WTC11 (cell line): ENCODE results near the gene PRKAG2. TPM values are rescaled to one million over a fixed set of nuclear protein-coding genes. Genes with fewer than 3 reads are reported as not detected.

Experiments used
- ATAC-seq: fragments of 200-7000 bp; cut with Tn5 transposase; 2 replicates; pipeline ENCODE4 v1.10.0; 2021; ENCODE audit warnings: mild to moderate bottlenecking, moderate library complexity
- CTCF ChIA-PET: fragments of 300-600 bp; sonication (Branson Sonifier 250); formaldehyde crosslinking; loops from one replicate; lab custom pipeline; 2021; ENCODE audit warnings: antibody characterized with exemption; lab: Charles Lee
- POLR2A ChIA-PET: fragments of 350-600 bp; sonication (Branson Sonifier 250); formaldehyde crosslinking; loops from one replicate; lab custom pipeline; 2021; ENCODE audit warnings: antibody characterized with exemption; lab: Charles Lee
- DNase-seq: peaks from one replicate; pipeline ENCODE4 v3.0.0; 2021; ENCODE audit warnings: low spot score
- H3K27ac Mint-ChIP-seq: 2 replicates; pipeline ENCODE4 v1.8.0; 2021; ENCODE audit warnings: mixed read lengths
- H3K27me3 Mint-ChIP-seq: 2 replicates; pipeline ENCODE4 v1.8.0; 2021; ENCODE audit warnings: low read depth, mild to moderate bottlenecking, moderate library complexity, mixed read lengths
- H3K36me3 Mint-ChIP-seq: 2 replicates; pipeline ENCODE4 v1.8.0; 2021; ENCODE audit warnings: mixed read lengths
- H3K4me1 Mint-ChIP-seq: 2 replicates; pipeline ENCODE4 v1.8.0; 2022; ENCODE audit warnings: mixed read lengths
- H3K4me3 Mint-ChIP-seq: 2 replicates; pipeline ENCODE4 v1.8.0; 2021; ENCODE audit warnings: mild to moderate bottlenecking, moderate library complexity, mixed read lengths
- H3K9me3 Mint-ChIP-seq: 2 replicates; pipeline ENCODE4 v1.8.0; 2021; ENCODE audit warnings: mixed read lengths
- ATF2 ChIP-seq: sonication (generic); formaldehyde crosslinking; IDR thresholded peaks from 2 replicates; pipeline ENCODE4 v1.8.1; 2022; ENCODE audit warnings: low read depth, missing genetic modification reagents, borderline replicate concordance
- CREM ChIP-seq: sonication (generic); formaldehyde crosslinking; IDR thresholded peaks from 2 replicates; pipeline ENCODE4 v1.8.1; 2022; ENCODE audit warnings: mild to moderate bottlenecking, missing genetic modification reagents, moderate library complexity
- E2F1 ChIP-seq: sonication (generic); formaldehyde crosslinking; IDR thresholded peaks from 2 replicates; pipeline ENCODE4 v1.8.0; 2022; ENCODE audit warnings: mild to moderate bottlenecking, missing genetic modification reagents
- FOXJ3 ChIP-seq: sonication (generic); formaldehyde crosslinking; IDR thresholded peaks from 2 replicates; pipeline ENCODE4 v1.9.0; 2021; ENCODE audit warnings: missing genetic modification reagents, mild to moderate bottlenecking, borderline replicate concordance
- FOXP4 ChIP-seq: sonication (generic); formaldehyde crosslinking; IDR thresholded peaks from 2 replicates; pipeline ENCODE4 v1.8.0; 2022; ENCODE audit warnings: mild to moderate bottlenecking, missing genetic modification reagents
- HMGXB4 ChIP-seq: sonication (generic); formaldehyde crosslinking; IDR thresholded peaks from 2 replicates; pipeline ENCODE4 v1.8.1; 2023; ENCODE audit warnings: mild to moderate bottlenecking, moderate library complexity, missing genetic modification reagents
- IRF2 ChIP-seq: sonication (generic); formaldehyde crosslinking; IDR thresholded peaks from 2 replicates; pipeline ENCODE4 v1.8.0; 2022; ENCODE audit warnings: low read depth, missing genetic modification reagents, borderline replicate concordance
- JAZF1 ChIP-seq: fragments of 250-450 bp; sonication (Bioruptor Pico); IDR thresholded peaks from 2 replicates; pipeline ENCODE4 v1.9.0; 2021; ENCODE audit warnings: moderate library complexity, mild to moderate bottlenecking, inconsistent platforms
- KAT7 ChIP-seq: sonication (generic); formaldehyde crosslinking; IDR thresholded peaks from 2 replicates; pipeline ENCODE4 v1.8.1; 2023; ENCODE audit warnings: missing genetic modification reagents, mild to moderate bottlenecking, borderline replicate concordance
- MYBL2 ChIP-seq: sonication (generic); formaldehyde crosslinking; IDR thresholded peaks from 2 replicates; pipeline ENCODE4 v1.8.1; 2023; ENCODE audit warnings: mild to moderate bottlenecking, moderate library complexity, missing genetic modification reagents
- PRDM15 ChIP-seq: sonication (generic); formaldehyde crosslinking; IDR thresholded peaks from 2 replicates; pipeline ENCODE4 v1.8.0; 2022; ENCODE audit warnings: missing genetic modification reagents
- RELA ChIP-seq: sonication (generic); formaldehyde crosslinking; IDR thresholded peaks from 2 replicates; pipeline ENCODE4 v1.8.1; 2022; ENCODE audit warnings: missing genetic modification reagents, mild to moderate bottlenecking, borderline replicate concordance
- TP53 ChIP-seq: sonication (generic); formaldehyde crosslinking; IDR thresholded peaks from 2 replicates; pipeline ENCODE4 v1.8.1; 2023; ENCODE audit warnings: mild to moderate bottlenecking, missing genetic modification reagents
- ZNF281 ChIP-seq: sonication (generic); formaldehyde crosslinking; IDR thresholded peaks from 2 replicates; pipeline ENCODE4 v1.8.0; 2023; ENCODE audit warnings: mild to moderate bottlenecking, missing genetic modification reagents
- ZSCAN18 ChIP-seq: fragments of 250-450 bp; sonication (Bioruptor Pico); IDR thresholded peaks from 2 replicates; pipeline ENCODE4 v2.1.2; 2022; ENCODE audit warnings: mild to moderate bottlenecking, moderate library complexity
- total RNA-seq: library from RNA; stranded (reverse); gene quantifications from 3 replicates; pipeline ENCODE4 v1.2.3, GENCODE V29; 2021

The PRKAG2 gene
- total RNA-seq, 1 experiment from 2014 or later, result 20.3 TPM

GRCh38 chr7:151513133-151513532 is 363.8 kb downstream of the PRKAG2 start (continued):
- no peak for TF ChIP-seq TP53 (CRISPR knock-in tag)
- TF ChIP-seq MYBL2 (CRISPR knock-in tag), result no peak
- no peak for TF ChIP-seq PRDM15 (CRISPR knock-in tag)
- no peak for TF ChIP-seq E2F1 (CRISPR knock-in tag)
- no peak for TF ChIP-seq JAZF1 (CRISPR knock-in tag)

GRCh38 chr7:151512353-151512752 is 364.6 kb downstream of the PRKAG2 start:
- ATAC-seq (no peak), DNase-seq (no peak)
- Mint-ChIP-seq H3K4me3 (no peak overlapping the region), H3K27me3 (no peaks in the 10 kb centered on the region), H3K9me3 (no peaks in the 10 kb centered on the region), H3K27ac (peak overlapping the region; percentile 45), H3K4me1 (peaks cover 88% of the 10 kb centered on the region), H3K36me3 (no peaks in the 10 kb centered on the region)
- CTCF ChIA-PET, result no interaction called here
- TF ChIP-seq FOXP4 (CRISPR knock-in tag), result no peak
- no peak for TF ChIP-seq CREM (CRISPR knock-in tag)
- no peak for TF ChIP-seq KAT7
- no peak for TF ChIP-seq ZNF281 (CRISPR knock-in tag)
- no peak for TF ChIP-seq FOXJ3 (CRISPR knock-in tag)
- no peak for TF ChIP-seq PRDM15 (CRISPR knock-in tag)
- no peak for TF ChIP-seq RELA (CRISPR knock-in tag)
- no peak for TF ChIP-seq ZSCAN18
- TF ChIP-seq IRF2, result no peak
- no peak for TF ChIP-seq ATF2 (CRISPR knock-in tag)
- no peak for TF ChIP-seq HMGXB4 (CRISPR knock-in tag)
- POLR2A ChIA-PET, result no interaction called here
